MCF 10A (cell line): ENCODE results near the gene ZNF423. TPM values are rescaled to one million over a fixed set of nuclear protein-coding genes. Genes with fewer than 3 reads are reported as not detected.

Experiments used
- BruUV-seq: library from RNA; stranded (reverse); fragments of 400-500 nt; replicated peaks from 2 replicates; lab custom pipeline; 2021; lab: Mats Ljungman, UMichigan
- CTCF ChIA-PET: fragments of 300-600 bp; sonication (Branson Sonifier 250); formaldehyde crosslinking; extraction: SDS; loops from one replicate; lab custom pipeline; 2021; ENCODE audit warnings: antibody characterized with exemption, inconsistent platforms; lab: Yijun Ruan, JAX
- POLR2A ChIA-PET: fragments of 300-600, 350-650 bp; sonication (Branson Sonifier 250); formaldehyde crosslinking; extraction: SDS; loops from one replicate; lab custom pipeline; 2020; ENCODE audit warnings: antibody characterized with exemption, inconsistent platforms; lab: Yijun Ruan, JAX
- DNase-seq: peaks from one replicate; pipeline ENCODE4 v3.0.0-alpha.2; 2018; ENCODE audit not compliant: unreplicated experiment
- H3K27ac Mint-ChIP-seq: one replicate; pipeline ENCODE4 v1.8.0; 2022; ENCODE audit warnings: mild to moderate bottlenecking, low read depth, mixed read lengths; ENCODE audit not compliant: unreplicated experiment
- H3K27me3 Mint-ChIP-seq: one replicate; pipeline ENCODE4 v1.8.0; 2022; ENCODE audit warnings: mixed read lengths; ENCODE audit not compliant: insufficient read depth, unreplicated experiment
- H3K36me3 Mint-ChIP-seq: one replicate; pipeline ENCODE4 v1.8.0; 2022; ENCODE audit warnings: mild to moderate bottlenecking, moderate library complexity, mixed read lengths; ENCODE audit not compliant: insufficient read depth, unreplicated experiment
- H3K4me1 Mint-ChIP-seq: one replicate; pipeline ENCODE4 v1.8.0; 2022; ENCODE audit warnings: mixed read lengths; ENCODE audit not compliant: insufficient read depth, unreplicated experiment
- H3K4me3 Mint-ChIP-seq: one replicate; pipeline ENCODE4 v1.8.0; 2022; ENCODE audit warnings: mild to moderate bottlenecking, moderate library complexity, mixed read lengths; ENCODE audit not compliant: unreplicated experiment
- H3K9me3 Mint-ChIP-seq: one replicate; pipeline ENCODE4 v1.8.0; 2022; ENCODE audit warnings: mixed read lengths; ENCODE audit not compliant: unreplicated experiment
- CTCF ChIP-seq: fragments of 200-600 bp; IDR thresholded peaks from one replicate; pipeline ENCODE4 v1.8.0; 2022; ENCODE audit warnings: antibody characterized with exemption, mild to moderate bottlenecking; ENCODE audit not compliant: unreplicated experiment
- intact Hi-C: fragments of 100-400 bp; cut with micrococcal nuclease; formaldehyde crosslinking; loops from 2 replicates; pipeline ENCODE4 v1.14.1; 2022
- total RNA-seq: library from RNA; stranded (reverse); gene quantifications from 2 replicates; pipeline ENCODE4 v1.2.3, GENCODE V29; 2022

ZNF423 gene
- total RNA-seq, 1 experiment from 2014 or later: not detected

DNA sequence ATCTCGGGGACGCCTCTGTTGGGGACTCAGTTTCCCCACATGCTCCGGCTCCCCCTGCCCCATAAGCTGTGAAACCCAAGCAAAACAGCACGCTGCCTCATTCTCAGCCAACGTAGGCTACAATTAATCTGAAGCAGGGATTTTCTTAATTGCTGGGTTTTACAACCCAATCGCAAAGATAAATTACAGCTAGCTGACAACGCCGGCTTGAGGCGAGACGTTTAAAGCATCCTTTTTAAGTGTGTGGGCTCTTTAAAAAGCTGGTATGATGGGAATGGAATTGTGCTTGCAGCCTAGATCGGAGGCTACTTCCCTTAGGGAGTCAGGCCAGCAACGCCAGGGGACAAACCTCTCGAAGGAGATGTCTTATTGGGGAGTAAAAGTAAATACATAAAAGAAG lies 185.3 kb downstream of the ZNF423 start:
- peaks cover 15% of the 10 kb centered on the region for H3K27me3 Mint-ChIP-seq
- intact Hi-C loops: no loop called here
- no peak overlapping the region for H3K27ac Mint-ChIP-seq
- DNase-seq: no peak
- no peak for TF ChIP-seq CTCF
- BruUV-seq: no TSS peak
- CTCF ChIA-PET: interaction anchor here (0.6 to 0.7 kb wide), 2 partner anchors 236 to 475 kb away, joined by 3 read pairs; no protein-coding TSS in a partner anchor
- H3K9me3 Mint-ChIP-seq: no peaks in the 10 kb centered on the region
- H3K4me1 Mint-ChIP-seq: no peaks in the 10 kb centered on the region
- POLR2A ChIA-PET: no interaction called here
- H3K4me3 Mint-ChIP-seq: no peak overlapping the region
- no peaks in the 10 kb centered on the region for H3K36me3 Mint-ChIP-seq

- POLR2A ChIA-PET: interaction anchor here (0.6 to 0.8 kb wide), 2 partner anchors 16 to 145 kb away, joined by 3 to 4 read pairs; no protein-coding TSS in a partner anchor
Measured at GRCh38 chr16:49665482-49666230, 190.3 kb downstream of the ZNF423 start.

DNA sequence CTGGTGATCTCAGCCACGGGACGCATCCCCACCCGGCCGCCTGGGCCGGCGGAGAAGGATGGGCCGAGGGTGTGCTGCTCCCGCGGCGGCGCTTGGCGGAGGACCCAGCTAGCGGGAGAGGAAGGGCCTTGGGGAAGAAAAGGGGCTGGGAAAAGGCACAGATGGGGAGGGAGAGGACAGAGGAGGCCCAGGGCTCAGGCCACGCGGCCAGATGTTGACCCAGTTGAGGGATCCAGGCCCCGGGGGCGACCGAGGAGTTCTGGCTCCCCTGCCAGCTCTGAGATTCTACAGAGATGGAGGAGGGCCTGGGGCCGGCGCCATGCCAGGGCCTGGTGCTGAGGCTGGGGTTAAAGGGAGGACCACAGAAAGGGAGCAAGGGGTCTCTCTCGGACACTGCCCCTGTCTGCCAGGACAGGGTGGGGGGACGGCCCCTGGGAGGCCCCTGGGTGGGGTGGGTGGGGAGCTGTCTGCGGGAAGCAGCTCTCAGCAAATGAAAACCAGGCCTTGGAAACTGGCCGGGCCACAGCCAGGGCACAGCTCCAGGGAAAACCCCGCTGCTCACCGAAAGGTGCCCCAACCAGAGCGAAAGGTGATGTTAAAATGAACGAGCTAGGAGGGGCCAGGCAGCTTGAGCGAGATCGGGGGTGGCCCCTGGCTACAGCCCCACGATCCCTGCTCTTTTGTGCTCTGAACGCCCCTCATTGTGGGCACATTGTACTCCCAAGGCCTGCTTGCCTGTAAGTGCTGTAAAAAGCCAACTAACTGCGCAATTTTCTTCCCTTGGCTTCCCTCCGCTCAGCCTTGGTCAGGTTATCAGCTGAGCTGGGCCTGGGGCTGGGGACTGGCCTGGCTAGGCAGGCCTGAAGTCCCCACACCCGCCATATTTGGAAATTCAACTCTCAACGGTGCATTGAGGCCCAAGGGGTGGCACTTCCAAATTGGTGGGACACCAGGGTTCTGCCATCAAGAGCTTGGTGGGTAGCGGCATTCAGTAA lies 191.4 kb downstream of the ZNF423 start:
- intact Hi-C loops: no loop called here
- Mint-ChIP-seq H3K27me3 (peaks cover 28% of the 10 kb centered on the region), H3K4me1 (no peaks in the 10 kb centered on the region), H3K36me3 (no peaks in the 10 kb centered on the region), H3K27ac (no peak overlapping the region), H3K4me3 (no peak overlapping the region), H3K9me3 (no peaks in the 10 kb centered on the region)
- no peak for TF ChIP-seq CTCF
- BruUV-seq: no TSS peak
- ChIA-PET POLR2A (interaction anchor here (0.6 kb wide), 1 partner anchor 115 kb away, joined by 3 read pairs; no protein-coding TSS in a partner anchor), CTCF (interaction anchor here (1.0 kb wide), 1 partner anchor 10 kb away, joined by 3 read pairs; no protein-coding TSS in a partner anchor)
- no peak for DNase-seq

More at GRCh38 chr16:49665482-49666230, 190.3 kb downstream of the ZNF423 start:
- H3K9me3 Mint-ChIP-seq: no peaks in the 10 kb centered on the region
- H3K36me3 Mint-ChIP-seq: no peaks in the 10 kb centered on the region
- intact Hi-C loops: no loop called here
- DNase-seq: no peak
- peaks cover 28% of the 10 kb centered on the region for H3K27me3 Mint-ChIP-seq
- no TSS peak for BruUV-seq
- no peak overlapping the region for H3K27ac Mint-ChIP-seq
- CTCF ChIA-PET: interaction anchor here (1.0 kb wide), 1 partner anchor 12 kb away, joined by 3 read pairs; no protein-coding TSS in a partner anchor
- TF ChIP-seq CTCF: no peak
- no peaks in the 10 kb centered on the region for H3K4me1 Mint-ChIP-seq
- H3K4me3 Mint-ChIP-seq: no peak overlapping the region
